ACHN (cell line): ENCODE results near the gene PHACTR2.

Experiments used
- DNase-seq: peaks from one replicate; pipeline ENCODE4 v3.0.0-alpha.2; 2015
- in situ Hi-C: cut with HindIII; loops from 2 replicates; pipeline ENCODE4 v1.10.0; 2017; ENCODE audit warnings: low sequenced_read_pairs, low pct_ligation_motif_present, low pct_unique_long_range_greater_than_20kb

Gene PHACTR2

GRCh38 chr6:143749891-143750290 lies 72.1 kb downstream of the PHACTR2 start:
- no peak for DNase-seq
- in situ Hi-C loops = no loop called here

- in situ Hi-C loops = no loop called here
- DNase-seq = no peak
These were observed 73.1 kb downstream of the PHACTR2 start for GRCh38 chr6:143750877-143751276.

- no peak for DNase-seq
- in situ Hi-C loops = no loop called here
These were observed 74.7 kb downstream of the PHACTR2 start for GRCh38 chr6:143752459-143752858.

- in situ Hi-C loops = no loop called here
- DNase-seq = no peak
These were observed 75.9 kb downstream of the PHACTR2 start for GRCh38 chr6:143753678-143754077.

DNA sequence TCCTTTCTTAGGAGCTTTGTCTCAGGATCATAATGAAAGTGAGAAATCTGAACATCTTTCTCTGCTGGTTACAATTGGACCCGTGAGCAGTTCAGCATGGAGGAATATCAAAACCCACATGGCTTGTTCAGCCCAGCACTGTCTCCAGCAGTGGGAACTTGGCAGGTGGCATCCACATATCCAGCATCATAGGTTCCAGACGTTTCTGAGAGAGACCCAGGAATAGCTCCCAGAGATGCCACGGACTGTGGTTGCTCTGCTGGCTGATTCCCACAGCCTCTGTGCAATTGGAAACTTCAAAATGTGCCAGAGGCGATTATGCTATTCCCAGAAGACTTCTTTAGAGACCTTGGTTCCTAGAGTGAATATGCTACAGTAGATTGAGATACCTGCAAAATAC lies 76.4 kb downstream of the PHACTR2 start:
- DNase-seq = no peak
- in situ Hi-C loops = no loop called here

DNA sequence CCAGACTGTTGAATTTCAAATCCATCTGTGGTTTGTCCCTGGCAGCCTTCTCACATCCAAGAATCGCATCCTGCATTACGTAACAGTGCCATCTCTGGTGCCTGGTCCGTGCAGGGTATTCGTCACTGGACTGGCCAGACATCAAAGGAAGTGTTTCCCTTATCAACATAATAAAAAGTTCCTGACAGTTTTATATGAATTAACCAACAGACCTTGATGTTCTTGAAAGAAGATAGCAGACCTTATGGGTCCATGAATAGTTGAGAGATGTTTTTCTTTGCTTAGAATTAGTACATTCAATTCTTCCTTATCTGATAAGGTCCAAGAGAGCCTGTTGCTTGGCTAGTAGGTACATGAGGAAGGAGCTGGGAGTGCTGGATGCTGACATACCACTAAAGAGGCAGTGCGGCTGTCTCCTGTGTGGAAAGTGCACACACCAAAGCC lies 77.6 kb downstream of the PHACTR2 start:
- DNase-seq = no peak
- in situ Hi-C loops = no loop called here

GRCh38 chr6:143757346-143757832 lies 79.6 kb downstream of the PHACTR2 start:
- in situ Hi-C loops = no loop called here
- DNase-seq = no peak

- DNase-seq = no peak
- in situ Hi-C loops = no loop called here
These were observed 80.8 kb downstream of the PHACTR2 start for GRCh38 chr6:143758551-143758950.

- no peak for DNase-seq
- in situ Hi-C loops = no loop called here
These were observed 81.9 kb downstream of the PHACTR2 start for GRCh38 chr6:143759666-143760065.

DNA sequence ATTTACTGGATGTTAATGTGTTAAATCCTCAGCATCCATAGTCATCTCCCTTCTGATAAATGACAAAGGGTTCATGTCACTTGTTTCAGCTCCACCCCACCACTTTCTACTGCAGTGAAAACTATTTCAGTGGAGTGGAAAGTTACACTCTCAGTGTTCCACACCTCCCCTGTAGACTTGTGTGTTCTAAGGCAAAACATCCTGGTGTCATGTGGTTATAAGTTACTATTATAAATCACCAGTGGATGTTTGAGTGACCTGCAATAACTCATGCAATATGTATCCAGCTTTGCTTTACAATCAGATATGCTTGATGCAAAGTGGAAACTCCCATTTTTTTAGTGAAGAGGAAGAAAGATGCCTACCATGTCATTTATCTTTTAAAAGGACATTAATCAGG lies 83.3 kb downstream of the PHACTR2 start:
- DNase-seq = no peak
- in situ Hi-C loops = no loop called here

DNA sequence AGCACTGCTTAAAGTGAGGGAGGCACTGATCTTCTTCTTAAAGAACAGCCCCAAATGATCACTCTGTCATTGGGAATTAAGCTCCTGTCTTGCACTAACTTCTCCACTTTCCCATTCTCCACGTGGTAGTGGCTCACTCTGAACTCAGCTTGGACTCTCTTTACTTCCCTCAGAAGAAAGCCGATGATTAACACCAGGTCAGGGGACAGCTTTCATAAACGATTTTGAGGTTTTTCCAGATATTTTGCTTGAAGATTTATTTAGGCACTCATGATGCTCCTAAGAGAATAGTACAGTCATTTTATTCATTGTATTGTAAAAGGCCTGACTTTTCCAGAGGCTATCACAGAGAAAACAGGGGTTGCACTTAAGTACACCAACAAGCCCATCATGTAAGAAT lies 84.4 kb downstream of the PHACTR2 start:
- in situ Hi-C loops = no loop called here

DNA sequence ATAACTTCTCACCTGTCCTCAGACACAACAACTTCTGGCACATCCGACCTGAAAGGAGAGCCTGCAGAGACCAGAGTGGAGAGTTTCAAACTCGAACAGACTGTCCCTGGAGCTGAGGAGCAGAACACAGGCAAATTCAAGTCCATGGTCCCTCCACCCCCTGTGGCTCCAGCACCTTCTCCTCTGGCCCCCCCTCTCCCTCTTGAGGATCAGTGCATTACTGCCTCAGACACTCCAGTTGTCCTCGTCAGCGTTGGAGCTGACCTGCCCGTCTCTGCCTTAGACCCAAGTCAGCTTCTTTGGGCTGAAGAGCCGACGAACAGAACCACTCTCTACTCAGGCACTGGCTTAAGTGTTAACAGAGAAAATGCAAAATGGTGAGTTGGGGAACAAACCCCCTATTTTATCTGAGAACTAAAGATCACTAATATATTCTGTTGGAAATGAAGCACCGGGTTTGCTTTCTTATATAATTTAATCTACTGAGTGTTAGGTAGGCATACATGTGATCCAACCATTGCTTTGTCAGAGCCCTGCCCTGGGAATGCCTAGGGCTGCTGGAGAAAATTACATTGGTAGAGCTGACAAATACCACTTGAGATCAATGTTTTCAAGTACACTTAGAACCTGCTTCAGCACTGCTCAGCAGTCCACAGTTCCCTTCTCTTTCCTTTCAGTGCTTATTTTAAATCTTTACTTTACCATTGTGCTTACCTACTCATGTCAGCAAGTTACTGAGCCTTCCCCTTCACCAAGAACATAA lies 87.8 kb downstream of the PHACTR2 start:
- DNase-seq = no peak
- in situ Hi-C loops = no loop called here

More for the DNA sequence above, 84.4 kb downstream of the PHACTR2 start:
- DNase-seq = no peak

- no peak for DNase-seq
- in situ Hi-C loops = no loop called here
These were observed 88.4 kb downstream of the PHACTR2 start for GRCh38 chr6:143766185-143766553.

- in situ Hi-C loops = no loop called here
- no peak for DNase-seq
These were observed 89.7 kb downstream of the PHACTR2 start for GRCh38 chr6:143767433-143767832.

- in situ Hi-C loops = no loop called here
- no peak for DNase-seq
These were observed 94.6 kb downstream of the PHACTR2 start for GRCh38 chr6:143772116-143773086.

DNA sequence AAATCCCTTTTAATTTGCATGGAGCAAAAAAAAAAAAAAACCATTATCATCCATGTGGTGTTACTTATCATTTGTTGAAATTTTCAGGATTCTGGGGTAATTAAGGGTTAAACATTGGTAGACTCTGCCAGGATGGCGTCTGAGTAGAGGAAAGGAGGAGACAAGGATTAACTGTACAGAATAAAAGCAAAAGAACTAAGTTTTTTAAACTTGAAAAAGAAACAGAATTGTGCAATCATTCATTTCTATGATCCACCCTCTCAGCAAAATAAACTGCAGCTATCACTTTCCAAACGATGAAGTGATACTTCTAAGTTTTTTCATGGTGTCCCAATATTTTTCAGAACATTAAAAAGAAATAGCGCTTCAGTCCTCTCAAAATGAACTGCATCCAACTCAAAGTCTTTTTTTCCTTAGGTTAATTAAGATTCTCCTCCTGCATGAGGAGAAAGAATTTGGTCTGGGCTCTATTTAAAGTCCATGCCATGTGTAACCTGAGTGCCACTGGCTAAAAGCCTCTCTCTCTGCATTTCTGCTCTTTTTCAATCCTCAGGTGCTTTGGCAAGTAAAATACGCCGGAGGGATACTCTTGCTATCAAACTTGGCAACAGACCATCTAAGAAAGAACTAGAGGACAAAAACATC lies 95.9 kb downstream of the PHACTR2 start:
- DNase-seq = no peak
- in situ Hi-C loops = no loop called here

DNA sequence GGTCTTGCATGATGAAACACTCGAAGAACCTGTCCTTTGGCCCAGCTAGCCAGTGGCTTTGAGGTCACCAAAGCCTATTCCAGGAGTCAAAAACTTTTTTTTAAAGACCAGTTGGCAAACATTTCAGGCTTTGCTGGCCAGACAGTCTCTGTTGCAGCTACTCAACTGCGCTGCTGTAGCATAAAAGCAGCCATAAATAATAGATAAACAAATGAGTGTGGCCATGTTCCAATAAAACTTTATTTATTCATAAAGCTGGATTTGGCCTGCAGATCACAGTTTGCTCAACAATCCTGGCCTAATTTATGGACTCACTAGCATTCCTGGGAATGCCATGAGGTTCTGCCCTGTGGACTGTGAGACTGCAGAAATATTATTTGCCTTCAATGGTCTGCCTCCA lies 96.6 kb downstream of the PHACTR2 start:
- in situ Hi-C loops = no loop called here

GRCh38 chr6:143775336-143775735 lies 97.6 kb downstream of the PHACTR2 start:
- in situ Hi-C loops = no loop called here
- no peak for DNase-seq

More for the DNA sequence above, 96.6 kb downstream of the PHACTR2 start:
- DNase-seq = no peak

- DNase-seq = no peak
- in situ Hi-C loops = no loop called here
These were observed 101.2 kb downstream of the PHACTR2 start for GRCh38 chr6:143778926-143779325.
